HG03442 (cell line): Measurements from ENCODE around the gene PANK2.
"Not testable (repeated sequence)": the region's sequence is repeated elsewhere in the genome, so short reads cannot be mapped to it uniquely, and the experiment has no call there.

ENCODE experiments used
- ATAC-seq: cut with Tn5 transposase; IDR thresholded peaks from one replicate; pipeline ENCODE4 v1.9.1; 2021; ENCODE audit warnings: mild to moderate bottlenecking, moderate library complexity; ENCODE audit not compliant: unreplicated experiment

PANK2 gene

DNA sequence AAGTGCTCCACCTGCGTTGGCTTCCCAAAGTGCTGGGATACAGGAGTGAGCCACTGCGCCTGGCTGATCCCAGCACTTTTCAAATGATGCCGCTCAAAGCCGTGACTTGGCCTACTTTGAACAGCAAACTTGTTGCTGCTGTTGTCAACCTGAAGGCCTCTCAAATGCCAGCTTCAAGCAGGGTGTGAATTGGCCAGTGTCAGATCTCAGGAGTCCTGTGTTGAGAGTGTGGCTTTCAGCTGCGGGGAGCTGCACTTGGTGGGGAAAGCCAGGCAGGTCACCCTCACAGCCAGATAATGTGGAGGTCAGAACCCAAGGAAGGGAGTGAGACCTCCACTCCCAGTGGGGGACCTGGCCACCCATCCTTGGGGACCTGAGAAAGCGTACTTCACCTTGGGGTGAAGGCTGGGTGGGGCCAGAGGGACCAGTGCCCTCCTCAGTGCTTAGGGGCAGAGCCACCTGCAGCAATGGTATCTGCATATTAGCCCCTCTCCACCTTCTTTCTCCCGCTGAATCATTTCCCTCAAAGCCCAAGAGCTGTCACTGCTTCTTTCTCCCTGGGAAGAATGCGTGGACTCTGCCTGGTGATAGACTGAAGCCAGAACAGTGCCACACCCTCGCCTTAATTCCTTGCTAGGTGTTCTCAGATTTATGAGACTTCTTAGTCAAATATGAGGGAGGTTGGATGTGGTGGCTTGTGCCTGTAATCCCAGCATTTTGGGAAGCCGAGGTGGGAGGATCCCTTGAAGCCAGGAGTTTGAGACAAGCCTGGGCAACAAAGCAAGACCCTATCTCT lies 19.1 kb upstream of the PANK2 start:
- ATAC-seq: no peak

DNA sequence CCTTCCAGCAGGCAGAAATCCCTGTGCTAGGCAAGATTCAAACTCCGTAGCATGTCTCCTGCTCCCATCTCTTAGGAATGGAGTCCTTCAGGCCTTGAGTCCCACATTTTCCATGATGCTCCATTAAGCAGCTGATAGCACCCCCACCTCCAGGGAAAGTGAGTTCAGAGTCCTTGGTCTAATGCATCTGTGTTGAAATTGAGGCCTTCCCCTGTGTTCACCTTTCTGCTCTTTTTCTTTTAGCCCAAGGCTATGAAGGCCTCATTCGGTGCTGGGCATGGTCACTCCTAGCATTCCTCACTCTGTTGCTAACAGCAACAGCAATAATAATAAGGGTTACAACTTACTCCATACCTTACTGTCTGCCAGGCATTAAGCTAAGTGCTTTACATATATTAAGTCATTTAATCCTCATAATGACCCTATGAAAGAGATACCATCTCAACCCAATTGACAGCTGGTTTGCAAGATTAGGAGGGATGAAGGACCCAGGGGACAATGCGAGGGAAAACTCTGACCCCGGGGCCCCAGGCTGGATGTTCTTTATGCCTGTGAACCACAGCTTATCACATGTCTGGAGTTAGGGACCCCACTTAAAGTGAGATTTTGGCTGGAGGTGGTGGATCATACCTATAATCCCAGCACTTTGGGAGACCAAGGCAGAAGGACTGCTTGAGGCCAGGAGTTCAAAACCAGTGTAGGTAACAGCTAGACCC lies 17.5 kb upstream of the PANK2 start:
- ATAC-seq: no peak

DNA sequence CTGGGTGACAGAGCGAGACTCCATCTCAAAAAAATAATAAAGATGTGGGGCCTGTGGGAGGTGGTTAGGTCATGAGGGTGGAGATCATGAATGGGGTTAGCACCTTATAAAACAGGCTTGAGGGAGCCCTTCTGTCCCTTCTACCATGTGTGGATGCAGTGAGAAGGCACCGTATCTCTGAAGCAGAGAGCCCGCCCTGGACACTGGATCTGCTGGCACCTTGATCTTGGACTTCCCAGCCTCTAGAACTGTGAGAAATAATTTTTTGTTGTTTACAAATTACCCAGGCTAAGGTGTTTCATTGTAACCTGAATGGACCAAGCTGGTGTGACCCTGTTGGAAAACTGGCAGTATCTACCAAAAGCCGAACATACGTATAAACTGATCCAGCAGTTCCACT lies 15.7 kb upstream of the PANK2 start:
- ATAC-seq: no peak

DNA sequence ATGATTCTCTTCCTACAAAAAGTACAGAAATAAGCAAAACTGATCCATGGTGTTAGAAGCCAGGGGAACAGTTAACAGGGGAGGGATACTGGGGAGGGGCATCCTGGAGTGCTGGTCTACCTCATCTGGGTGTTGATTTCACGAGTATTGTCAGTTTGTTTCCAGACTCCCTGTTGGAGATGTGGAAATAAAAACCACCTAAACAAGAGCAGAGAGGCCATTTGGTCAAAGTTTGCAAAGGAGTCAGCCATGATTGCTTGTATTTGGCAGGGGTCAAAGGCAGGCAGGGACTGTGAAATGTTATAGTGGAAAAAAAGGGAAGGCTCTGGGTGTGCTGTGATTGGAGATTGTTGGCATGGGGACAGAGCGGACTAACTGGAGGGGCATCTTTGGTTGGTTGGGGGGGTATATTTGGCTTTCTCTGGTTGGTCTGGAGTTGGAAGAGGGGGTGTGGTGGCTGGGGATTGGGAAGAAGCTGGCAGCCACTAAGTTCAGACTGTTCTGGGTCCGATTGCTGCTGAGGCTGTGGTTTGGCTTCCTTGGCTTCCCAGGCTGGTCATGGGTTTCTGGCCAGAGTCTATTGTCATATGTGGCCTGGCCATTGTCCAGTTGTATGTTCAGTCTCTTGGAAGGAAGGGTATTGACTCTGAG lies 14.9 kb upstream of the PANK2 start:
- no peak for ATAC-seq

DNA sequence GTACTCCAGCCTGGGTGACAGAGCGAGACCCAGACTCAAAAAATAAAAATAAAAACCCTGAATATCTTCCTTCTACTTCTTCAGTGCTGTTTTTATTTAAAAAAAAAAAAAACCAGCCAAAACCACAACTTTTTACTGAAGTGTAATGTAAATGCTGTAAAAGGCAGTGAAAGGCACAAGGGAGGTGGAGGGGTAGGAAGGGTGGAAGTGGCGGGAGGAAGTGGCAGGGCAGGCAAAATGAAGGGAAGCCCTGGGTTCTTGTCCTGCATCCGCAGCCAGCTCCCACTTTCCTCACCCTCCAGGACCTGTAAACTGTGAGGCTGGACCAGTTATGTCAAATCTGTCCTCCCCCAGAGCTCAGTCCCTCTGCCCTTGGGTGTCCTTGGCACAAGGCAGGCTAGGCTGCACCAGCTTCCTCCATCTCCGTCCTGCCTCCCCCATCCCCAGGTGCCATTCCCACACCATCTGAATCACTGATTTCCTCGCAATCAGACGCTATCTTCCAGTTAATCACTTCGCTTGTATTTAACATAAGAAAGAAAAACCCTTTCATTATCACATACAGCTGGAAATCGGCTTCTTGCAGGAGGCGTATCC lies 13.7 kb upstream of the PANK2 start:
- ATAC-seq: no peak

DNA sequence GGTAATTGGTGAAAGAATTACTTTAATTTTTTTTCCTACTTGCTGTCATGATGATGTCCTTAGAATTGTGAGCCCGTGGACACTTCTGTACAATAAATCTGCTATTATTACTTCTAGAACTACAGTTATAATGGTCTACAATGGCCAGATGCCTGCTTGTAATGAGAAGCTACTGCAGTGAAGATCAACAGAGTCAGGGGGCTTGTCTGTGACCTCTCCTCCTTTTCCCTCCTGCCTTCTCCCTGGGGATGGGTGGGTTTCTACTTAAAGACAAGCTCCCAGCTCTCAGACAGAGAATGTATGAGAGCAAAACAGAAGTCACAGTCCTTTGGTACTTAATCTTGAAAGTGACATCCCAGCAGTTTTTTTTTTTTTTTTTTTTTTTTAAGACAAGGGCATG lies 13.2 kb upstream of the PANK2 start:
- ATAC-seq: no peak

DNA sequence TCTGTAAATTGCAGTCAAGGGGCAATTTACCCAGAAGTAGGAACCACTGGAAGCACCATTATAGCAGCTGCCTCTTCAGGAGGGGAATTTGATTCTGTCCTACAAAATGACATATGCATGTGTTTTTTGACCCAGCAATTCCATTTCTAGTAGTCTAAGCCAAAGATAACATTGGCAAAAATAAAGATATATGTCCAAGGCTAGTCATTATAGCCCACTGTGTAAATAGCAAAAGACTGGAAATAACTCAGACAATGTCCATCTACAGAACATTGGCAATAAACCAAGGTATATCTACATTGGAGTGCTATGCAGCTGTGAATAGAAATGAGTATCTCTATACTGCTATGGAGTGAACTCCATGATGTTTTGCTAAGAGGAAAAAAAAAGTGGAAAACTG lies 12.5 kb upstream of the PANK2 start:
- ATAC-seq: no peak

DNA sequence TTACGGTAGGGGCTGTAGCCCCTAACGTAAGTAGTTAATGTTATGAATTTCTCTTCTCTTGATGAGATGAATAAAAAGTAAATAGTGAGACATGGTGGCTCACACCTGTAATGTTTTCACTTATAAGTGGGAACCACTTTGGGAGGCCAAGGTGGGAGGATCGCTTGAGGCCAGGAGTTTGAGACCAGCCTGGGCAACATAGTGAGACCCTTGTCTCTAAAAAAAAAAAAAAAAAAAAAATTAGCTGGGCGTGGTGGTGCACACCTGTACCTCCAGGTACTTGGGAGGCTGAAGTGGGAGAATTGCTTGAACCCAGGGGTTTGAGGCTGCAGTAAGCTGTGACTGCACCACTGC lies 10.3 kb upstream of the PANK2 start:
- ATAC-seq: not testable (repeated sequence)

DNA sequence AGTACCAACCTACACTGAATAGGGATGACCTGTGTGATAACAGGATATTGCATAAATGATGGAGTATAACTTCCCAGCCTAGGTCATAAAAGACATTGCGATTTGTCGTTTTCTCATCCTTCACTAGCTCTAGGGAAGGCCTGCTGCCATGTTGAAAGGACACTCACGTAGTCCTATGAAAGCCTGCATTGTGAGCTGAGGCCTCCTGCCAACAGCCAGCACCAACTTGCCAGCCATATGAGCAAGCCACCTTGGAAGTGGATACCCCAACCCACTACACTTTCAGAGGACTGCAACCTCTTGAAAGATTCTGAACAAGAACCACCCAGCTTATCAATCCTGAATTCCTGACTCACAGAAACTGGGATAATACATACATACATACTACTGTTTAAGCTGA lies 3.5 kb upstream of the PANK2 start:
- no peak for ATAC-seq

DNA sequence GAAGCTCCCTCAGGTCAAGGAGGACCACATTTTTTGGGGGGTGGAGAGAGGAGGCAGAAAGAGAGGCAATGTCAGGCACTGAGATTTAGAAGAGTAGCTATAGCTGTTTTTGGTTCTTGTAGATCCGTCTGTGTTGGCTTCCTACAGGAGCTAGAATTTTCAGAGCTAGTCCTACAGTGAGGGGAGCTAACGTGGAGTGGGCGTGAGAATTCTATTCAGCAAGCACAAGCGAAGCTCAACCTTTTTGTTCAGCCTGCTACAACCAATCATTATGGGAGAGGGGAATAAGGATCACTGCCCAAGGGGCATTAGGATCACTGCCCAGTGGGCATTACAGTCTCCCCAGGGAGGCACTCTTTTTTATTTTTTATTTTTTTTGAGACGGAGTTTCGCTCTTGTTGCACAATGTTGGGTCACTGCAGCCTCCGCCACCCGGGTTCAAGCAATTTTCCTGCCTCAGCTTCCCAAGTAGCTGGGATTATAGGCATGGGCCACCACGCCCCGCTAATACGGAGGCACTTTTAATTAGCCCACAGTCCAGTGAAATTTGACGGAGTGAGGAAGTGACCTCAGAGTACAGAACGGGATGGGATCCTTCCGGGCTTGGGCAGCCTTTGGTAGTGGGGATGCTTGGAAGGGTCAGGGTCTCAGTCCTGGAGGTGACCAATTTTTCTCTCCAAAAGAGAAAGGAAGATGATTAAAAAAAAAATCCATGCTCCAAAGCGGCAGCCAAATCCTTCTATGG lies 1.1 kb upstream of the PANK2 start:
- ATAC-seq: no peak

DNA sequence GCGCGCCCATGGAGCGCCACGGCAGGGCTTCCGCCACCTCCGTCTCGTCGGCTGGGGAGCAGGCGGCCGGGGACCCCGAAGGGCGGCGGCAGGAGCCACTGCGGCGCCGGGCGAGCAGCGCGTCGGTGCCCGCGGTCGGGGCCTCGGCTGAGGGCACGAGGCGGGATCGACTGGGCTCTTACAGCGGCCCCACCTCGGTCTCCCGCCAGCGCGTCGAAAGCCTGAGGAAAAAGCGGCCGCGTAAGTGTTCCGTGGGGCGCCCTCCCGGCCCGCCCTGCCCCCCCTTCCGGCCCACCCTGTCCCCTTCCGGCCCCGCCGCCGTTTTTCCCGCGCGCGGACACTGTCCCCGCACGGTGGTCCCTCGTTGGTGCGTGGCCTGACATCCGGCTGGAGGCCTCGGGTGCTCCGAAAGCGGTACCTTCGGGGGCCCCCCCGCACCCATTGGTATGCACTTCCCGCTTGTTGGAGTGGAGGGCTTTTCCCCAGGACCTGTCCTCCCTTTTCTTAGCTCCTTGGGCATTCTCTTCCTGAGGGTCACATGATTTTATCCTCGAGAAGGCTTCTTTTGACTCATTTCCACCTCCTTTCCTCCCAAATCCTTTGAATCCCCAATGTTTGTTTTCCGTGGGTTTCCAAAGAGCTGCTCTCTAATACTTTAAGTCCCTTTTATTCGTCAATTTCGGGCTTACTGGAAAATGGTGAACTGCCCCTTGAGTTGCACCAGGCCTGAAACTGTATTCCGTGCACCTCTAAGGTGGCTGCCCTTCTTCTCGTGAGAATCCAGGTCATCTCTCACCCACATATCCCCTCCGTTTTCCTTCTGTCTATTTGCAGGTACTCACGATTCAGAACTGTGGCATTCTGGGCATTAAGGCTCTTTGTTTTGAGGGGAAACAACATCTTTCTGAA lies 556 bp downstream of the PANK2 start:
- peak; percentile 8 for ATAC-seq

DNA sequence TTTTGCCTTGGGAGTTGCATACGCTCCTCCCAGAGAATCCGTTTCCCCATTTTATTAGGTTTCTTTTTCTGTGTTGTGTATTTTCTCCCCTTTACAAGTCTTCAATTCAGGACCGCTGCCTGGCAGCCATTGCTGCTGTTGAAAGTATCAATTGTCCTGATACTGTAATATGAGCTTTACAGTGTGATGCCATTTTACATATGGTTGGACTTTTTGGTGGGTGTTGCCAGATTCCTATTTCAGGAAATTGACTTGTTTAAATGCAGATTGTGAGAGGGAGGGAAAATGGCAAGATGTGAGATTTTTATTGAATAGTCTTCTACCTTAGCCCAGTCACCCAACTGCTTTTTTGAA lies 1.2 kb downstream of the PANK2 start:
- no peak for ATAC-seq

DNA sequence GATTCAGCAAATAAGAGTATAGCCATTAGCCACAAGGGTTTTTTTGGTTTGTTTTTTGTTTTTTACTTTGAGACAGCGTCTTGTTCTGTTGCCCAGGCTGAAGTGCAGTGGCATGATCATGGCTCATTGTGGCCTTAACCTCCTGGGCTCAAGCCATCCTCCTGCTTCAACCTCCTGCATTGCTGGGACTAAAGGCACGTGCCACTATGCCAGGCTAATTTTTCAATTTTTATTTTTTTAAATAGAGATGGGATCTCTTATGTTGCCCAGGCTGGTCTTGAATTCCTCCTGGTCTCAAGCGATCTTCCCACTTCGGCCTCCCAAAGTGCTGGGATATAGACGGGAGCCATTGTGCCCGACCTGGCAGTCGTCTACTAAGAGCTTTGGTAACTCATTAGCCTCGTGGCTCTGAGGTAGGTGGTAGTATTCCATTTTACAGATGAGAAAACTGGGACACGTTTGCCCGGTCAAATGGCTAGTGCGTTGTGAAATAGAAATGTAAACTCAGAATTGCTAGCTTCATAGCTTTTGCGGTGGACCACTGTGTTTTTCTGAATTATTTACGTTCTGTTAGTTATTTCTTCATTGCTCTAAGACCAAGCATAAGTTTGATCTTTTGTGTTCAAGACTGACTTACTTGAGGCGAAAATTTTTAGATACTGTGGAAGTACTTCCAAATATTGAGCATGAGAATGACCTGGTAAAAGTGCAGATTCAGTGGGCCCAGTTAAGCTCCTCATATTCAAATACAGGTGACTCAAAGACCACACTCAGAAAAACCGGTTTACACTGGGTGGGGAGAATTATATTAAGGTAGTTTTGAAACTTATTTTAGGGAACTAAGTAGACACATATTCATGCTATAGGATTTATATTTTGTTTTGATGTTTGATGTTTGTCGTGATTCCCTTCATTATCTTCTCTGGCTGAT lies 2.1 kb downstream of the PANK2 start:
- no peak for ATAC-seq

DNA sequence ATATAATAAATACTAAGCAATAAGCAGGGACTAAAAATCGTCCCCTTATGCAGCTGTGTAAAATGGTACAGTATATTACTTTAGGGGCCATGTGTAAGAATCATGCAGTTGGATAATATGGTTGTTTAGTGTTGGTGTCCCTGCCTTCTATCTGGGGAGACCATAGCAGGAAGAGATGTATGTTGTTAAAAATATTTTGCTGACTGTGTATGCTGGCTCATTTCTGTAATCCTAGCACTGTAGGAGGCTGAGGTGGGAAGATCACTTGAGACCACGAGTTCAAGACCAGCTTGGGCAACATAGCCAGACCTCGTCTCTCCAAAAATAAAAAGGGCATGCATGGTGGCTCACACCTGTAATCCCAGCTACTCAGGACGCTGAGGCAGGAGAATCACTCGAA lies 5.6 kb downstream of the PANK2 start:
- no peak for ATAC-seq

DNA sequence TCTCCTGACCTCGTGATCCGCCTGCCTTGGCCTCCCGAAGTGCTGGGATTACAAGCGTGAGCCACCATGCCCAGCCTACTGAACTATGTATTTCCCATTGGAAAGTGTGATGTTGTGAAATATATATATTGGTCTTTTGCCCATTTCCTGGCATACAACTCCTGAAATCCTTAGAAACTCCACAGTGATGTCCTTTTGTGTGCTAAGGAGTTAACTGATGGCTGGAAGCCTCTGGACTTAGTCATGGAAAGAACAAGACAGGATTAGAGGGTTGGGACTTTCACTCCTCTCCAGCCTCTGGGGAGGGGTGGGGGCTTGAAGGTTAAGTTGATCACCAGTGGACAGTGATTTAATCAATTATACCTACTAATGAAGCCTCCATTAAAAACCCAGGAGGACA lies 7.1 kb downstream of the PANK2 start:
- ATAC-seq: no peak

DNA sequence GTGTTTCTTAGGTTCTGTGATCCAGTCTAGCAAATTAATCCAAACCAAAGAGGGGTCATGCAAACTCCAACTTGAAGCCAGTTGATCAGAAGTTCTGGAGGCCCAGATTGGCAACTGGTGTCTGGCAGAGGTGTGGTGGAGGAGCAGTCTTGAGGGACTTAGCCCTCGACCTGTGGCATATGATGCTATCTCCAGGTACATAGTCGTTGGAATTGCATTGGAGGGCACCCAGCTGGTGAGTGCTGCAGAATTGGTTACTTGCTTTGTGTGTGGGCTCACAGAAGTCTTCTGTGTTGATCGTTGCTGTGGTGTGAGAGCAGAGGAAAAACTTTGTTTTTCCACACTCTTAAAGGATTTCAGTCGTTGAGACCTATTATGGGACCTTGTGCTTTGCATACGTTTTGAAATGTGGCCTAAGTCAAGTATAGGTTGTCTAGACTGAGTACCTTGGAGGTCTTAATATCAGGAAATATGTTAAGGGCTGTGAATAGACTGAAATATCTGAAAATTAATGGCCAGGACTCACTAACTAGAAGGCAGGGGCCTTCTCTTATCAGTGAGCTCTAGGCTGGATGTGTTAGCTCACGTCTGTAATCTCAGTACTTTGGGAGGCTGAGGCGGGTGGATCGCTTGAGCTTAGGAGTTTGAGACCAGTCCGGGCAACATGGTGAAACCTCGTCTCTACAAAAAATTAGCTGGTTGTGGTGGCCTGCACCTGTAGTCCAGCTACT lies 7.8 kb downstream of the PANK2 start:
- no peak for ATAC-seq

DNA sequence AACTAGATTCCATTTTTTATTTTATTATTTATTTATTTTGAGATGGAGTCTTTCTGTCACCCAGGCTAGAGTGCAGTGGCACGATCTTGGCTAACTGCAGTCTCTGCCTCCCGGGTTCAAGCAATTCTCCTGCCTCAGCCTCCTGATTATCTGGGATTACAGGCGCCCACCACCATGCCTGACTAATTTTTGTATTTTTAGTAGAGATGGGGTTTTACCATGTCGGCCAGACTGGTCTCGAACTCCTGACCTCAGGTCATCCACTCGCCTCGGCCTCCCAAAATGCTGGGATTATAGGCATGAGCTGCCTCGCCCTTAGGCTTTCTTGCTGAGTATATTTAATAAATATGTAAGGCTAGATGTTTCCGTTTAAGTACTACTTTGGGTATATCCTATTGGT lies 9.0 kb downstream of the PANK2 start:
- ATAC-seq: not testable (repeated sequence)

DNA sequence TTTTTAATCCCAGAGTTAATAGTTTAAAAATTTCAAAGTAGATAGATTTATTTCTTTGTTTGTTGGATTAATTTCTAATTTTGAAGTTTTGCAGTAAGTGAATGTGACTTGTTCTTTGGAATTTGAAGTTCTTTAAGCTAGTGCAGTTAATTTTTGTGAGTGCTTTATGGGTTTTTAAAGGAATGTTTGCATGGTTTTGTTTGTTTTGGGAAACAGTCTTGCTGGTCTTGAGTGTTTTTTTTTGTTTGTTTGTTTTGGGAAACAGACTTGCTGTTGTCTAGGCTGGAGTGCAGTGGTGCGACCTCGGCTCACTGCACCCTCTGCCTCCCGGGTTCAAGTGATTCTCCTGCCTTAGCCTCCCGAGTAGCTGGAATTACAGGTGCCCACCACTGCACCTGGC lies 9.5 kb downstream of the PANK2 start:
- no peak for ATAC-seq
